ENCODE data around the gene ZNF100.
"Not testable (repeated sequence)": the region's sequence is repeated elsewhere in the genome, so short reads cannot be mapped to it uniquely, and the experiment has no call there.

GRCh38 chr19:21808400-21809000, 41.1 kb upstream of the ZNF100 start:
- TF ChIP-seq POLR2A (IDR thresholded peaks at IDR 0.05; ENCODE audit: low read length); GATA1 (IDR thresholded peaks at IDR 0.05; ENCODE audit: low read depth, low read length): not testable (repeated sequence)
